ENCODE results near the gene LKAAEAR1. TPM values are rescaled to one million over a fixed set of nuclear protein-coding genes. Genes with fewer than 3 reads are reported as not detected.

Gene LKAAEAR1
- total and polyA plus RNA-seq, 2 of the 13 experiments (the other 11 are each of a cell fraction or from before 2014, with no cell fraction given) = not detected

- TF ChIP-seq GABPA (IDR thresholded peaks at IDR 0.05; ENCODE audit: low read depth, low read length) = no peak
- no peak for TF ChIP-seq GABPA (CRISPR knock-in tag; IDR thresholded peaks at IDR 0.05; ENCODE audit: low read depth)
- TF ChIP-seq ZNF274 (CRISPR knock-in tag; IDR thresholded peaks at IDR 0.05) = no peak
- TF ChIP-seq SIX1 (CRISPR knock-in tag; IDR thresholded peaks at IDR 0.05; ENCODE audit: borderline replicate concordance) = no peak
- no peak; the same call in 1 of the 2 replicates for TF ChIP-seq BCL6 (CRISPR knock-in tag; IDR thresholded peaks at IDR 0.05)
- TF ChIP-seq KLF9 (CRISPR knock-in tag; IDR thresholded peaks at IDR 0.05; ENCODE audit: low read depth) = no peak
- TF ChIP-seq IKZF4 (CRISPR knock-in tag; IDR thresholded peaks at IDR 0.05; ENCODE audit: borderline replicate concordance, low read depth, not compliant biosample characterization) = peak; percentile 21
- TF ChIP-seq YEATS2 (CRISPR knock-in tag; IDR thresholded peaks at IDR 0.05; ENCODE audit: borderline replicate concordance) = no peak
- TF ChIP-seq ZNF276 (CRISPR knock-in tag; IDR thresholded peaks at IDR 0.05; ENCODE audit: low read depth) = no peak
- TF ChIP-seq ZNF768 (CRISPR knock-in tag; IDR thresholded peaks at IDR 0.05) = peak; percentile 61; the same call in 1 of the 2 replicates
- TF ChIP-seq ZNF530 (CRISPR knock-in tag; IDR thresholded peaks at IDR 0.05; ENCODE audit: low read depth) = no peak
- no peak for TF ChIP-seq HMGA1 (CRISPR knock-in tag; conservative IDR thresholded peaks at IDR 0.05)
- TF ChIP-seq TBL1XR1 (IDR thresholded peaks at IDR 0.05; ENCODE audit: borderline replicate concordance, low read length, partially characterized antibody) = no peak
- no peak for TF ChIP-seq NRL (CRISPR knock-in tag; IDR thresholded peaks at IDR 0.05; ENCODE audit: borderline replicate concordance)
- no peak for TF ChIP-seq ZNF407 (CRISPR knock-in tag; IDR thresholded peaks at IDR 0.05; ENCODE audit: not compliant biosample characterization)
- peak; percentile 72; the same call in 1 of the 2 replicates for TF ChIP-seq TFAP4 (IDR thresholded peaks at IDR 0.05; ENCODE audit: borderline replicate concordance, low read depth)
- TF ChIP-seq ZNF335 (CRISPR knock-in tag; IDR thresholded peaks at IDR 0.05) = no peak
- no peak for TF ChIP-seq PAWR (CRISPR knock-in tag; IDR thresholded peaks at IDR 0.05; ENCODE audit: borderline replicate concordance)
- TF ChIP-seq NAIF1 (CRISPR knock-in tag; IDR thresholded peaks at IDR 0.05; ENCODE audit: borderline replicate concordance) = no peak
Observed at GRCh38 chr20:64040231-64041039, 43.8 kb downstream of the LKAAEAR1 start (continued).

Measured in HepG2 (cell line).